T-helper 1 cell treated with Interleukin-12 subunit alpha and Interleukin-12 subunit beta and Interleukin-4 antibody, amounts not matched to agents 30 μg/mL and 1 μg/mL, for 36 hours (primary cell): ENCODE data around the gene STK11.
A peak's percentile ranks its signal among the peaks of the same experiment; 100 is the strongest.
"Not testable (repeated sequence)": the region's sequence is repeated elsewhere in the genome, so short reads cannot be mapped to it uniquely, and the experiment has no call there.

ENCODE experiments used
- H3K27ac Mint-ChIP-seq: one replicate; pipeline ENCODE4 v1.8.0; 2021; ENCODE audit warnings: mild to moderate bottlenecking, mixed read lengths
- H3K27me3 Mint-ChIP-seq: one replicate; pipeline ENCODE4 v1.8.0; 2021; ENCODE audit warnings: low read depth, mixed read lengths
- H3K36me3 Mint-ChIP-seq: one replicate; pipeline ENCODE4 v1.8.0; 2021; ENCODE audit warnings: low read depth, mixed read lengths
- H3K4me1 Mint-ChIP-seq: one replicate; pipeline ENCODE4 v1.8.0; 2021; ENCODE audit warnings: low read depth, mixed read lengths
- H3K4me3 Mint-ChIP-seq: one replicate; pipeline ENCODE4 v1.8.0; 2021; ENCODE audit warnings: mild to moderate bottlenecking, moderate library complexity, mixed read lengths
- H3K9me3 Mint-ChIP-seq: one replicate; pipeline ENCODE4 v1.8.0; 2021; ENCODE audit warnings: mixed read lengths

STK11 gene

DNA sequence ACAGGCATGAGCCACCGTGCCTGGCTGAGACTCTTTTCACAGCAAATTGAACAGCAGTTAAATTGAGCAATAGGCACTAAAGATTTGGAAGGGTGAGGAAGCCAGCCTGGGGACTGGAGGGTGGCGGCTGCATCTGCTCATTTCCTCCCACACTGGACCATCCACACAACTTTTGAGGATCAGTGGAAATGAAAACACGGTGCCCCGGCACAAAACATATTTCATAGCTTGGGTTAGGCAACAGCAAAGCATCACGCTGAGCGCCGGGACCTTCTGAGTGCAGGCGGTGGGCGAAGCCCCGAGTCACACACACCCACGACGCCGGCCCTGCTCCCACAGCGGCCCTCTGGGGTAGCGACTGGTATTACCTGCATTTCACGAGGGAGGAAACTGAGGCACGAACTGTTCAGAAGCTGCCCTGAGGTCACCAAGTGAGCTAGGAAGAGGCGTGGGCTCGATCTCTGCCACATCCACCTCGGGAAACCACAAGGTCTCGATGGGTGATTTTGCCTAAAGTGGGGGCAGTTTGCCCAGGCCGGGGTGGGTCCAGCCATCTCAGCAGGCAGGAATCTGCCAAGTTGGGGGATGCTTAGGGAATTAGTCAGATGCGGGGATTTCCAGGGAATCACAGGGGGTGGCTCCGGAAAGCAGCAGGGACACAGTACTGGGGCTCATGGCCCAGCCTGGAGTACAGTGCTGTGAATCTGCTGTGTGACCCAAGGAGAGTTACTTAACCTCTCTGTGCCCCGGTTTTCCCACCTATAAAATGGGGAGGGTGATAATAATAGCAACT lies 28.1 kb upstream of the STK11 start:
- Mint-ChIP-seq H3K27me3 (no peaks in the 10 kb centered on the region), H3K4me1 (peaks cover 21% of the 10 kb centered on the region), H3K9me3 (no peaks in the 10 kb centered on the region), H3K36me3 (peaks cover 5% of the 10 kb centered on the region), H3K4me3 (no peak overlapping the region), H3K27ac (no peak overlapping the region)

DNA sequence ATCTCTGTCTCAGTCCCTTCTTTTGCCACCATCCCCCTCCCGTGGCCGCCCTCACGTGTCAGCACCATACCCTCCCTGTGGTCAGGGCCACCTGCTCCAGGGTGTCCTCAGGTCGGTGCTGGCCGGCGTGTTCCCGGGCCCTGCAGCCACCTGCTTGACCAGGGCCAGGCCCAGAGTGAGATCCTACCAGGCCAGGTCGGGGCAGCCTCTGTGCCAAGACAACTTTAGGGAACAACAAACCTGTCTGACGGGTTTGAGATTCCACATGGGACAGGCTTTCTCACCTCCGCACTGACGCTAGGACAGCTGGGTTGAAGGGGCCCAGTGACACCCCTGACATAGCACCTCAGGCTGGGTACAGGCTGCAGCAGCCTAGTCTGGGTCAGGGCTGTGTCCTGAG lies 24.0 kb upstream of the STK11 start:
- Mint-ChIP-seq H3K4me1 (peaks cover 16% of the 10 kb centered on the region), H3K27ac (no peak overlapping the region), H3K9me3 (no peaks in the 10 kb centered on the region), H3K36me3 (peaks cover 3% of the 10 kb centered on the region), H3K4me3 (peak overlapping the region; percentile 56), H3K27me3 (no peaks in the 10 kb centered on the region)

DNA sequence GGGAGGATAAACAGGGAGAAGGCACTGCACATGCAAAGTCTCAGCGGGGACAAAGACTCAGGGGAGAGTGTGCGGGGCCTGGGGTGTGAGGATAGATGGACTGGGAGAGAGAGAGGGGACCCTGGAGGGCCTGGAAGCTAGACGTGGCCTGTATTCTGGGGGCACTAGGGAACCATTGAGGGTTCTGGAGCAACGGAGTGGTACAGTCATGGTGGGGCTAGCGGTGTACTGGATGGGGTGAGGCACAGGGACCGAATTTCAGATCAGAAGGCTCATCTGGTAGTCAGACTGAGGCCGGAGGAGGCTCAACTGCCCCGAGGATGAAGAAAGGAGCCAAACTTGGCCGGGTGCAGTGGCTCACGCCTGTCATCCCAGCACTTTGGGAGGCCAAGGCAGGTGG lies 23.5 kb upstream of the STK11 start:
- H3K27ac Mint-ChIP-seq: no peak overlapping the region
- H3K9me3 Mint-ChIP-seq: no peaks in the 10 kb centered on the region

GRCh38 chr19:1182727-1183126 lies 22.9 kb upstream of the STK11 start:
- no peak overlapping the region for H3K4me3 Mint-ChIP-seq
- peaks cover 3% of the 10 kb centered on the region for H3K36me3 Mint-ChIP-seq
- no peaks in the 10 kb centered on the region for H3K9me3 Mint-ChIP-seq
- H3K4me1 Mint-ChIP-seq: peaks cover 13% of the 10 kb centered on the region
- H3K27me3 Mint-ChIP-seq: no peaks in the 10 kb centered on the region
- no peak overlapping the region for H3K27ac Mint-ChIP-seq

More for the DNA sequence above, 23.5 kb upstream of the STK11 start:
- Mint-ChIP-seq H3K36me3 (peaks cover 3% of the 10 kb centered on the region), H3K27me3 (no peaks in the 10 kb centered on the region), H3K4me3 (no peak overlapping the region), H3K4me1 (peaks cover 16% of the 10 kb centered on the region)

DNA sequence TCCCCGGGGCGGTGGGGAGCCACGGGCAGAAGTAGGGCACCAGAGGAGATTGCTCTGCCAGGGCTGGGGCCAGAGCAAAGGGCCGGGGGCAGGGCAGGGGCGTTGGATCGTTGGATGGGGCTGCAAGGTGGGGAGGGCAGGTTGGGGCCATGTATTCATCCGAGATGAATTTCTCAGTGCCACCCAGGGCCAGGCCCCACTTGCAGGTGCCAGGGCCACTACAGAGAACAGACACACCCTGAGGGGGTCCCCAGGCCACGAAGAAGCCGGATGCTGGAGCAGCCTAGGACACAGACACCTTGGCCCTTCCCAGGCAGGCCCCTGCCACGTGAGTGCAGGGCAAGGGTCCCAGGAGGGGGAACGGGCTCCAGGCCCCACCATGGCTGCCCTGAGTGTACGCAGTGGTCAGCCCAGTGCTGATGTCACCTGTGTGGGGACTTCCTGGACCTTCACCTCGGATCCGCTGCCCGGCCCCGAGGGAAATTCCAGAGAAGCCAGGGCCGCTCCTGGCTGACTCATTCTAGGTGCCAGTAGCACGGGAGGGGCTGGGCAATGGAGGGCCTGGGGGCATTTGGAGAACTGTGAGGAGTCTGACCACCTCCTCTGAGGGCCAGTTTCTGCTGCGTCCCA lies 21.9 kb upstream of the STK11 start:
- H3K27me3 Mint-ChIP-seq: no peaks in the 10 kb centered on the region
- H3K9me3 Mint-ChIP-seq: no peaks in the 10 kb centered on the region
- no peak overlapping the region for H3K4me3 Mint-ChIP-seq
- peaks cover 3% of the 10 kb centered on the region for H3K36me3 Mint-ChIP-seq
- no peak overlapping the region for H3K27ac Mint-ChIP-seq
- H3K4me1 Mint-ChIP-seq: peaks cover 13% of the 10 kb centered on the region

GRCh38 chr19:1189419-1189818 lies 16.2 kb upstream of the STK11 start:
- Mint-ChIP-seq H3K36me3 (no peaks in the 10 kb centered on the region), H3K9me3 (no peaks in the 10 kb centered on the region), H3K27ac (peak overlapping the region; percentile 84), H3K27me3 (no peaks in the 10 kb centered on the region), H3K4me1 (peaks cover 17% of the 10 kb centered on the region), H3K4me3 (peak overlapping the region; percentile 66)

- H3K9me3 Mint-ChIP-seq: no peaks in the 10 kb centered on the region
- H3K27ac Mint-ChIP-seq: no peak overlapping the region
- no peaks in the 10 kb centered on the region for H3K27me3 Mint-ChIP-seq
- no peak overlapping the region for H3K4me3 Mint-ChIP-seq
- H3K36me3 Mint-ChIP-seq: peaks cover 2% of the 10 kb centered on the region
- H3K4me1 Mint-ChIP-seq: peaks cover 9% of the 10 kb centered on the region
These were observed 6.0 kb upstream of the STK11 start for GRCh38 chr19:1199531-1199930.

DNA sequence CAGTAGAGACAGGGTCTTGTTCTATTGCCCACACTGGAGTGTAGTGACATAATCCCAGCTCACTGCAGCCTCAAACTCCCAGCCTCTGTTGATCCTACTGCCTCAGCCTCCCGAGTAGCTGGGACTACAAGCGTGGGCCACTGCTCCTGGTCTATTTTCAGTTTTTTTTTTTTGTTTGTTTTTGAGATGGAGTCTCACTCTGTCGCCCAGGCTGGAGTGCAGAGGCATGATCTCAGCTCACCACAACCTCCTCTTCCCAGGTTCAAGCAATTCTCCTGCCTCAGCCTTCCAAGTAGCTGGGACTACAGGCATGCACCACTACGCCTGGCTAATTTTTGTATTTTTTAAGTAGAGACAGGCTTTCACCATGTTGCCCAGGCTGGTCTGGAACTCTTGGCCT lies 5.0 kb upstream of the STK11 start:
- not testable (repeated sequence) for H3K9me3 Mint-ChIP-seq, H3K27me3 Mint-ChIP-seq, H3K4me3 Mint-ChIP-seq, H3K4me1 Mint-ChIP-seq, H3K36me3 Mint-ChIP-seq, H3K27ac Mint-ChIP-seq

DNA sequence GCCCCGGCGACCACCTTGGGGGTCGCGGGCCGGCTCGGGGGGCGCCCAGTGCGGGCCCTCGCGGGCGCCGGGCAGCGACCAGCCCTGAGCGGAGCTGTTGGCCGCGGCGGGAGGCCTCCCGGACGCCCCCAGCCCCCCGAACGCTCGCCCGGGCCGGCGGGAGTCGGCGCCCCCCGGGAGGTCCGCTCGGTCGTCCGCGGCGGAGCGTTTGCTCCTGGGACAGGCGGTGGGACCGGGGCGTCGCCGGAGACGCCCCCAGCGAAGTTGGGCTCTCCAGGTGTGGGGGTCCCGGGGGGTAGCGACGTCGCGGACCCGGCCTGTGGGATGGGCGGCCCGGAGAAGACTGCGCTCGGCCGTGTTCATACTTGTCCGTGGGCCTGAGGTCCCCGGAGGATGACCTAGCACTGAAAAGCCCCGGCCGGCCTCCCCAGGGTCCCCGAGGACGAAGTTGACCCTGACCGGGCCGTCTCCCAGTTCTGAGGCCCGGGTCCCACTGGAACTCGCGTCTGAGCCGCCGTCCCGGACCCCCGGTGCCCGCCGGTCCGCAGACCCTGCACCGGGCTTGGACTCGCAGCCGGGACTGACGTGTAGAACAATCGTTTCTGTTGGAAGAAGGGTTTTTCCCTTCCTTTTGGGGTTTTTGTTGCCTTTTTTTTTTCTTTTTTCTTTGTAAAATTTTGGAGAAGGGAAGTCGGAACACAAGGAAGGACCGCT lies 729 bp downstream of the STK11 start:
- Mint-ChIP-seq H3K27me3 (no peaks in the 10 kb centered on the region), H3K36me3 (peaks cover 14% of the 10 kb centered on the region), H3K4me3 (peak overlapping the region; percentile 94), H3K4me1 (peaks cover 29% of the 10 kb centered on the region), H3K9me3 (no peaks in the 10 kb centered on the region), H3K27ac (peak overlapping the region; percentile 89)

DNA sequence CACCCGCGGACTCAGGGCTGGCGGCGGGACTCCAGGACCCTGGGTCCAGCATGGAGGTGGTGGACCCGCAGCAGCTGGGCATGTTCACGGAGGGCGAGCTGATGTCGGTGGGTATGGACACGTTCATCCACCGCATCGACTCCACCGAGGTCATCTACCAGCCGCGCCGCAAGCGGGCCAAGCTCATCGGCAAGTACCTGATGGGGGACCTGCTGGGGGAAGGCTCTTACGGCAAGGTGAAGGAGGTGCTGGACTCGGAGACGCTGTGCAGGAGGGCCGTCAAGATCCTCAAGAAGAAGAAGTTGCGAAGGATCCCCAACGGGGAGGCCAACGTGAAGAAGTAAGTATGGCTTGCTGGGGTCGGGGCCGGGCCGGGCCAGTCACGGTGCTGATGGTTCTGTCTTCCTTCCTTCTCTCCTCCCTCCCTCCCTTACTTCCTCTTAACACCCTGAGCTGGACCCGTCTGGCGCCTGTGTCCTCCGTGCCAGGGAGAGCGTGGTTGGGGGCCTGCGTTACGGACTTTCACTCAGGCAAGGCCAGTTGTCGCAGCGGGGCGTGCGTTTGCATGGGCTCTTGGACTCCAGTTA lies 1.4 kb downstream of the STK11 start:
- H3K4me1 Mint-ChIP-seq: peaks cover 32% of the 10 kb centered on the region
- no peaks in the 10 kb centered on the region for H3K9me3 Mint-ChIP-seq
- H3K36me3 Mint-ChIP-seq: peaks cover 17% of the 10 kb centered on the region
- no peaks in the 10 kb centered on the region for H3K27me3 Mint-ChIP-seq
- peak overlapping the region; percentile 94 for H3K4me3 Mint-ChIP-seq
- peak overlapping the region; percentile 89 for H3K27ac Mint-ChIP-seq

DNA sequence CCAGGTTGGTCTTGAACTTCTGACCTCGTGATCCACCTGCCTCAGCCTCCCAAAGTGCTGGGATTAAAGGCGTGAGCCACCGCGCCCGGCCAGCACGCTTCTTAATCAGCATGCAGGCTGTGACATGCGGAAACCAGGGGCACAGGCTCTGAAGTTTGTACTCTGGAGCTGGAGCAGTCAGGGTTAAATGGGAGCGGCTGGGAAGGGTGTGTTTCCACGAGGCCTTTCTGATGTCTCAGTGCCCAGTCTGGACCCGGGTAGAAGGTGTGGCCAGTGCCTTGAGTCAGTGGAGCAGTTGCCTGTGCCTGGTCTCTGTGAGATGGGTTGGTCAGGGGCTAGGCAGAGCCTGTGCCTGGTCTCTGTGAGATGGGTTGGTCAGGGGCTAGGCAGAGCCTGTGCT lies 3.3 kb downstream of the STK11 start:
- H3K9me3 Mint-ChIP-seq, H3K27me3 Mint-ChIP-seq, H3K27ac Mint-ChIP-seq: not testable (repeated sequence)
- Mint-ChIP-seq H3K4me1 (peaks cover 30% of the 10 kb centered on the region), H3K36me3 (peaks cover 21% of the 10 kb centered on the region), H3K4me3 (peak overlapping the region; percentile 21)

GRCh38 chr19:1210227-1210538 lies 4.6 kb downstream of the STK11 start:
- Mint-ChIP-seq H3K27ac (no peak overlapping the region), H3K4me1 (peaks cover 33% of the 10 kb centered on the region), H3K36me3 (peaks cover 23% of the 10 kb centered on the region), H3K27me3 (no peaks in the 10 kb centered on the region), H3K4me3 (no peak overlapping the region), H3K9me3 (no peaks in the 10 kb centered on the region)

- Mint-ChIP-seq H3K27ac (no peak overlapping the region), H3K4me1 (peaks cover 32% of the 10 kb centered on the region)
These were observed 6.1 kb downstream of the STK11 start for GRCh38 chr19:1211494-1212234.

More at GRCh38 chr19:1211494-1212234, 6.1 kb downstream of the STK11 start:
- no peaks in the 10 kb centered on the region for H3K9me3 Mint-ChIP-seq
- peak overlapping the region; percentile 44 for H3K4me3 Mint-ChIP-seq
- no peaks in the 10 kb centered on the region for H3K27me3 Mint-ChIP-seq
- H3K36me3 Mint-ChIP-seq: peaks cover 22% of the 10 kb centered on the region
